Activated CD4-positive, CD25-positive, alpha-beta regulatory T cell (primary cell): ENCODE results near the gene FAM209B.
"Not testable (repeated sequence)": the region's sequence is repeated elsewhere in the genome, so short reads cannot be mapped to it uniquely, and the experiment has no call there.

ENCODE experiments used
- DNase-seq, 4 experiments: peaks; one replicate each; lab custom pipeline; 2025; lab: John Stamatoyannopoulos, UW

Gene FAM209B, protein sequence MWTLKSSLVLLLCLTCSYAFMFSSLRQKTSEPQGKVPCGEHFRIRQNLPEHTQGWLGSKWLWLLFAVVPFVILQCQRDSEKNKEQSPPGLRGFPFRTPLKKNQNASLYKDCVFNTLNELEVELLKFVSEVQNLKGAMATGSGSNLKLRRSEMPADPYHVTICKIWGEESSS

DNA sequence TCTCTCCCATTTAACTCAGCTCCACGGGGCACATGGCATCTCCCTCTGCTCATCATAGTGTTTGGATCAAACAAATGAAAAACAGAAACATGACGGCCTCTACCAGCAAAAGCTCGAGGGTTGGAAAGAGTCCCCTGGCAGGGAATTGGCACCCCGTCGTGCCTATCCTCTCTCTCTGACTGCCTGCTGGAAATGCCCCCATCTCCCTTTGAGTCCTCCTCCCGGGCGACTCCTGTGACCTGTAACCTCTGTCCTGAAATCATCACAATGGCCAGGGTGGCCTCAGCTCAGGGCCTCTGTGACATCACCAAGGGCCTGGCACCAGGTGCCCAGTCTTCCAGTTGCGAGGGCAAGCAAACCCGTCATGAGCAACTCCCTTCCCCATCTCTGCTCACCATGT, at the start of gene FAM209B:
FAM209B (plus strand) TSS at position 301 of the 400 bp plus-strand sequence; CDS start at position 397, 96 bp downstream.
- not testable (repeated sequence) for DNase-seq

DNA sequence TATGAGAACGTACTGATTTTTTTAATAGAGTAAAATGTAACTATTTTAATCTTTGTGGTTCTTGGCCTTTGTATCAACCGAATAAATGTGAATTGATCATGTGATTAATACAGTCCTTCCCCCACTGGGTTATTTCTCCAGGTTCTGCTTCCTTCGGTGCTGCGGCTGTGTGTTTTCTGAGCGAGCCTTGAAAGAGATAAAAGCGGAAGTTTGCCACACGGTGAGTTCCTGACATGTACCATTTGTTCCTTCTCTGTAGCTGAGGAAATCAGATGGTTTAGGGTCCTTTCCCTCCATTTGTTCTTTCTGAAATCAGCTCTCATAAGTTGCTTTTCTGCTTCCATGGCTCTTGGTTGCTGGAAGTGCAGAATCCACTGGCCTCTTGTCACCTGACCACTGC, 49.1 kb upstream of the FAM209B start:
- DNase-seq = no peak

DNA sequence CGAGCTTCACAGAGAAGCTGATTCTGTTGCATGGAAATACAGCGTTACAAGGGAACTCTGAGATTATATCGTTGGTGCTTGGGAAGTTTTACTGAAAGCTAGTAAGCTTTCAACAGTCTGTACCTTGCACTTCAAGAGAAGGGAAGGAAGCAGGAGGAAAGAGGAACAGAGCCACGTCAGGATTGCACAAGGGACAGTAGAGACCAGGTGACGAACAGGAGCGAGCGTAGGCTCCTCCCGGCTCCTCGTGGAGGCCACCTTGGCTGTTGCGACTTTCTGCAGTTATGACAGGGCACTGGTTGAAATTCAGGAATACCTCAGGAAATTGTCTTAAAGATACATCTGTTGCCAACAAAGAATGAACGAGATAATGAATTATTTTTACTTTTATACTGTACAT, 45.8 kb upstream of the FAM209B start:
- no peak for DNase-seq

DNA sequence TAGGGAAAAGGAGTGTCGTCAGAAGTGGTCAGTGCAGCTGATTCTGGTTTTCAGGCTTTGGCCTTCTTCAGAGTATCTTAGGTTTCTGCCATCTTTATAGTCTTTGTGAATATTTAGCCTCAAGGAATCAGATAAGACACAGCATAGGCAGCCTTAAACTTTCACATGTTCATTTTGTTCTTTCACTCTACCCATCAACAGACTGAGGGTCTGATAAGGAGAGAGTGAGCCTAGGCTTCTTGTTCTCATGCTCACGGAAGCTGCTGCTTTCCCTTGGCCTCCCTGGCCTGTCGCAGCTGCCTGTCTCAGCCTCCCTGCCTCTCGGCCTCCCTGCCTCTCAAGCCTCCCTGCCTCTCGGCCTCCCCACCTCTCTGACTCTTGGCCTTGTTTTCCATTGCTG, 44.5 kb upstream of the FAM209B start:
- DNase-seq = no peak

DNA sequence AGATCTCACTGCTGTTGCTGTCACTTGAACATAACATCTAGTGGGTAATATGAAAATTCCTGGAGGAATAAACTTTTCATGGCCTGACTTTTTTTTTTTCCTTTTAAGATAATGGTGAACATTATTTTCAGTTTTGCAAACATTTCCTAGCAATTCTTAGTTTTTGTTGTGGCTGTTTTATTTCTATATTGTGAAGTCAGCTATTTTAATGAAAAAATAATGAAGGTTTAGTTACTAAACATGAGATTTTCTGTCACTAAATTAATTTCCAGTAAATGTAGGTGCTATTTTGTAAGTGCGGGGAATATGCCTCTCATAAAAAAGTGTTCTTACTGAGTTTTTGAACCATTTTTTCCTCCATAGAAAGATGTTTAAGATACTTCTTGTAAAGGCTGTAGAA, 31.9 kb upstream of the FAM209B start:
- no peak for DNase-seq

DNA sequence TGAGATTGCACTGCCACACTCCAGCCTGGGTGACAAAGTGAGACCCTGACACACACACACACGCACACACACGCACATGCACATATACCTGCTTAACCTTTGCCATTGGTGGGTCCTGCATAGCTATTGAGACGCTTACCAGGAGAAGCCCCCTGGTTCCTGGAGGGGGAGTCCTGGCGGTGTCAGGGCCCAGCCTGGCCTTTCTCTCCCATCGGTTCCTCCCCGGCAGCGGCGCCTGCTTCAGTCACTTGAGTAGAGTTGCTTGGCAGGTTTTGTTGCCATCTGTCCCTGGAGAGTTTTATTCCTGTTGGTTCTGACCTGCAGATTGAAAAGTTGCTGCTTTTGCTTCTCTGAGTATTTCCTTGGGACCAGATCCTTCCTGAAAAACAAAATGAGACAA, 29.1 kb upstream of the FAM209B start:
- DNase-seq = no peak

DNA sequence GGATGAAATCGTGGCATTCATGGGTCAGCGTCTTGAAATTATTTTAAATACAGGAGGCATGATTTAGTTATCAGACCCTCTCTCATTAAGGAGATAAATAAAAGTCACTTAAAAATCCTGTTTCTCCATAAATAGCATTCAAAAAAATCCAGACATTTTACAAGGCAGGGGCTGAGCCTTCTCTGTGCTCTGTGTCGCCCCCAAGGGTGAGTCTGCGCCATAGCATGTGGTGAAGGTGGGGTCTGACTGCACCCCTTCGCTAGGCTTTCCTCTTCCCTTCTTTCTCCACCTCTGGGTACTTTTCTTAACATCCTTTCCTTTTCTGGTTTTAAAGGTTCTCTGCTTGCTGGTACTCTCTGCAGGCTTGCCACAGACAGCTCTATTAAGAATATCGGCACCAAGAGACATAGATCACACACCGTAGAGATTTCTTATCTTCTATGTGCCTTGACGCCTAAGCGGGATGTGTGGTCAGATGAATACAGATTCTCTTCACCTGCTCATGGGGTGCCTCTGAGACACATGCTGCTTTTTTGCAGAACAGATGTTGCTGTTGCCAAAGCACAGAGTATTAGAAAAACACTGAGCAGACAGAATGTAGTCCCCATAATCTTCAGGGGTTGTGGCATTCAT, 28.6 kb upstream of the FAM209B start:
- no peak for DNase-seq

DNA sequence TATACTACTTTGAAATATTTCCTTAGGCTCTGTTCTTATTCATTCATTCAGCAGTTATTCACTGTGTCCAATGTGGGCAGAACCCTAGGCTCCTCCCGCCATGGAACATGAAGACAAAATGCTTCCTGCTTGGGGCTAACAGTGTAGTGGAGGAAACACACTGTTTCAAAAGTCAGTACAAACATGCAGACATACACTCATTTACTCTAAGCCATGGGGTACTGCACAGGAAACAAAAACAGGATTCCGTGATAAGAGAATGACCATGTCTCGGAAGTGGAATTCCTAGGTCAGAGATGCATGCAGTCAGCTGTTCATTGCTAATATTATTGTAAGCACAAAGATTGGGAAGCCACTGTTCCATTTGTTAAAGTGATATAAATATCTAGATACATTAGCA, 26.9 kb upstream of the FAM209B start:
- DNase-seq = no peak

DNA sequence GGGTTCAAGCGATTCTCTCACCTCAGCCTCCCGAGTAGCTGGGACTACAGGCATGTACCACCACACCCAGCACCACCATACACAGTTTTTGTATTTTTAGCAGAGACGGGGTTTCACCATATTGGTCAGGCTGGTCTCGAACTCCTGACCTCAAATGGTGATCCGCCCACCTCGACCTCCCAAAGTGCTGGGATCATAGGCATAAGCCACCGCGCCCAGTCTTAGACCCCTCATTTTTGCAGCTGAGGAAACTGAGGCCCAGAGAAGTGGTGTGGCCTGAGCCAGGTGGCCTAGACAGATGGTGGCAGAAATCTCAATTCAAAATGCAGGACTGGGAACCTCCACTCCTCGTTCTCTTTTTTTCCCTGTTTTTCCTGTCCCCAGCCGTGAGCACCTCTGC, 21.1 kb upstream of the FAM209B start:
- DNase-seq = no peak

DNA sequence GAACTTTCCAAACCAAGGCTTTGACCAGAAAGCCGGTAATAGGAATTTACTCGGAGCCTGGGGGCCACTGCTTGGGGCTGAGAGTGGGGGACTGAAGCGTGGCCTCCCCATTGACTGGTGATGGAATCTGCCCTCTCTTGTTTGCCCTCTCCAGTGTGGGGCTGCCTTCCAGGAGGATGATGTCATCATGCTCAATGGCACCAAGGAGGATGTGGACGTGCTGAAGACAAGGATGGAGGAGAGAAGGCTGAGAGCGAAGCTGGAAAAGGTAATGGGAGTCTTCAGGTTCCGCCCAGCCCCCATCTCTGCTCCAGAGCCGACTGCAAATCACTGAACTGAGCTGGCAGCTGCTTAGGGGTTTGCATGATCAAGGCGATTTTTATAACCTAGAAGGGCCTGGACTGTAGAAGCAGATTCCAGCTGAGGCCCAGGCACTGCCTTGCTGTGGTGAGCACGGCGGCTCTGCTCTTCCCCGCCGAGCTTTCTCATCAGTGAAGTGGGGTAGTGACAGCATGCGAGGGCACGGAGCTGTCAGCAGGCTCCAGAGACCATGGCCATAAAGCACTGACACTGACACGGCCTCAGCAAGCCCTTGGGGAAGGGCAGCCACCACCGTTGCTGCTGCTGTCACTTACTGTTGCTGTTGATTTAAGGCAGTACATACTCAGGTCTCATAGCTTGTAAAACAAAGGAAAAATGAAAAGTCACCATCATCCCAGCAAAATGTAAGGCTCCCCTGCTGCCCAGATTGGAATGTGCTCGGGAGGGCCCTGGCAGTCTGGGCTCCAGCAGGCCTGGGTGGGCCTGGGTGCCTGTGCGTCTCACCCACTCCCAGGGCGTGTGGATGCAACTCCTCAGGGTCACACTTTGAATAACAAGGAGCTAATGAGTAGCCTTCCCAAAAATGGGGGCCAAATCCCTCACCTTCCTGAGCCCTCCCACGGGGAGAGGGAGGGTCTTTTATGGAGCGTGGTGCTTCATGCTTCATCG, 19.6 kb upstream of the FAM209B start:
- no peak for DNase-seq

DNA sequence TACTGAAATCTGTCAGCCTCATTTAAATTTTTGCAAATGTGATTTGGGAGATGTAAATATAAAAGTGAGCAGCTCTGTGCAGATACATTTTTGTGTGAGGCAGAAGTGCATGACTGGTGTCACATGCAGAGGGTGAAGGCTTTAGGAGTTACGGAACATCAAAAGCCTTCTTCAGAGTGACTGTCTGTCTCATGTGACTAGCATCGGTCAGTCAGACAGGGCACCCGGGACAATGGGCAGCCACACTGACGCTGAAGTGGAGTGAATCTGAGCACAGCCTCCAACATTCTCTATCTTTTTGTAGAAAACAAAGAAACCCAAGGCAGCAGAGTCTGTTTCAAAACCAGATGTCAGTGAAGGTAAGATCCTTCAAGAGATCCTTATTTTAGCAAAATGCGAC, 16.4 kb upstream of the FAM209B start:
- no peak for DNase-seq

DNA sequence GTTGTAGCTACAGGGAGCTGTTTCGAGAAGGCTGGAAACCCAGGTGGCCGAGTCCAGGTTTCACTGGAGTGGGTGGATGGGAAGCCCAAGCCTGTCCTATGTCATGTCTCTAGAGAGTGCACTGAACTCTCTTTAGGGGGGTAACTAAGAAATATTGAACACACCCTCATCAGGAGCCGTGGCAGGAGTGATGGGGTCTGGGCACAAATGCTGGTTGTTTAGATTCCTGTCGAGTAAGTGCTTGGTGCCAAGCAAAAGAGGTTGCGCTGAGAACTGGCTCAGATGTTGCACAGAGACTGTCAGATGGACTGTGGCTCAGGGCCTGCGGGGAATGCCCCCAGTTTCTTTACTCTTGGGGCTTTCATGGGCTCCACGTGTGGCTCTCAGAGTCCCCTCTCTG, 15.8 kb upstream of the FAM209B start:
- no peak for DNase-seq

DNA sequence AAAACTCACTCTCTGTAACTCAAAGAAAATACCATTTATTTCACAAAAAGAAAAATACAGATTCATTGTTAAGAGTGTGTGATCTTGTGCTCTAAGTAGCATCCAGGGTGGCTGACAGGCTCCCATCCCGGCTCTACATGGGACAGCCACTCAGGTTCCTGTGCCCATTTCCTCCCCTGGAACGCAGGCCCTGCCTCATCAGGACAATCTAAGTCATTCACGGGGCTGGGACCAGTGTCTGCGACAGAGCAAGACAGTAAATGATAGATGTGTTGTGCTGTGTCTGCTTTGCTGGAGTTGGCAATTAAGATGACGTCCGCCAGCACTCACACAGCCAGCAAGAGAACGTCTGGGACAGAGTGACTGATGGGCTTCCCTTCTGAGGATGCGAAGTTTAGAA, 15.4 kb upstream of the FAM209B start:
- DNase-seq = no peak

DNA sequence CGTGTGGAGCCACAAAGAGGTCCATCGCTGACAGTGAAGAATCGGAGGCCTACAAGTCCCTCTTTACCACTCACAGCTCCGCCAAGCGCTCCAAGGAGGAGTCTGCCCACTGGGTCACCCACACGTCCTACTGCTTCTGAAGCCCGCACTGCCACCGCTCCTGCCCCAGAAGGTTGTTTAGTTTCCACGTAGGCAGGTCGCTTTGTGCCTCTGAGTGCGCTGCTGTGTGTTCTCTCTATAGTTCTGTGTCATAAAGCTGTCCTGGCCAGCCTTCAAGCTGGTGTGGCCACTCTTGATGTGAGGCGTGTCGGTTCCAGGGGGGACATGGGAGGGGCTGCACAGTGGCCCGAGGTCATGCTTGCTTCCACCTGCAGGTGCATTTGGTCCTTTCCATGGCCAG, 14.9 kb upstream of the FAM209B start:
- DNase-seq = no peak

DNA sequence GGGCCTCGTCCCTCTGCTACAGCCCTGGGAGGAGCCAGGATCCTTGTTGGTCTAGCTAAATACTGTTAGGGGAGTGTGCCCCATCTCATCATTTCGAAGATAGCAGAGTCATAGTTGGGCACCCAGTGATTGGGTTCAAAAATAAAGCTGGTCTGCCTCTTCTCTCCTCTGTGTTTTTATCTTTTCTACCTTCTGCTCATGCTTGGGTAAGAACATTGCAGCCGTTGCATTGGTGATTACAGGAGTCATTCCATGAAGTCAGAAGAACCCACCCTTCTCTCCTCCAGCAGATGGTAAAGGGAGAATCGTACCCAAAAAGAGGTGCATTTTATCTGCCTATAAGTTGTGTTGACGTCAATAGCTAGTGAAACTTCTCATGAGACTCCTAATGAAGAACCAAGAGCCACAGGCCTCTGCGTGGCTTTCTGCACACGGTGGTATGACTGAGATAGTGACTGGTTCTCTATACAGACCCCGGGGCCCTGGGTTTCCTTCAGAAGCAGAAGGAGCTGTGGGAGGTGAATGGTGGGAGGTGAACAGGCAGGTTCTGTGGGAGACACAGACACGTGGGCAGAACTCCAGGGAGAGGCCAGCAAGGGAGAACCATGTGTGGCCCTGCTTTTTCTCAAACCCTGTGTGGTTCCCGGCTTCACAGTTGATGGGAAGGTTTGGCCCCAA, 14.2 kb upstream of the FAM209B start:
- DNase-seq = no peak

DNA sequence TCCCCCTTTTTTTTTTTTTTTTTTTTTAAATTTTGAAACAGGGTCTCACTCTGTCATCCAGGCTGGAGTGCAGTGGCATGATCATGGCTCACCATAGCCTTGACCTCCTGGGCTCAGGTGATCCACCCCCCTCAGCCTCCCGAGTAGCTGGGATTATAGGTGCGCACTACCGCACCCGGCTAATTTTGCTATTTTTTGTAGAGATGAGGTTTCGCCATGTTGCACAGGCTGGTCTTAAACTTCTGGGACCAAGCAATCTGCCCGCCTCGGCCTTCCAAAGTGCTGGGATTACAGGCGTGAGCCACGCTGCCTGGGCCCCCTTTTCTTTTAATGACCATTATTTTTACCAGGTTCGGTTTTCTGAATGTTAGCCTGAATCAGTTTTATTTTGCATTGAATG, 13.5 kb upstream of the FAM209B start:
- DNase-seq = no peak

DNA sequence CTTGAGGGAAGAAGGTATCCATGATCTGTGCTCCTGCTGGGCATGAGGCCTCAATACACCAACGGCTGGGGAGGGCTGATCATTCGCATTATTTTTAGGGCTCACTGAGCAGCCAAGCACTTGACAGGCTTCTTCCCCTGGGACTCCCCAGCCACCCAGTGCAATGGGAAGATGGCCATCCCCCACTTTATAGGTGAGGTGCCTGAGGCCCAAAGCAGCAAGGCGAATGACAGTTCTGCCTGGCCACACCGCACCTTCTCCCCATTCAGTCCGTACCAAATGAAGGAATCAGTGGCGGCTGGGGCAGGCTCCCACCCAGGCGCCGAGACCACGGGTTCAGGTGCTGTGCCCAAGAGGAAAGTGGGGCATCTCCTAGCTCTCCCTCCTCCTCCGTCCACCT, 12.9 kb upstream of the FAM209B start:
- DNase-seq = no peak

DNA sequence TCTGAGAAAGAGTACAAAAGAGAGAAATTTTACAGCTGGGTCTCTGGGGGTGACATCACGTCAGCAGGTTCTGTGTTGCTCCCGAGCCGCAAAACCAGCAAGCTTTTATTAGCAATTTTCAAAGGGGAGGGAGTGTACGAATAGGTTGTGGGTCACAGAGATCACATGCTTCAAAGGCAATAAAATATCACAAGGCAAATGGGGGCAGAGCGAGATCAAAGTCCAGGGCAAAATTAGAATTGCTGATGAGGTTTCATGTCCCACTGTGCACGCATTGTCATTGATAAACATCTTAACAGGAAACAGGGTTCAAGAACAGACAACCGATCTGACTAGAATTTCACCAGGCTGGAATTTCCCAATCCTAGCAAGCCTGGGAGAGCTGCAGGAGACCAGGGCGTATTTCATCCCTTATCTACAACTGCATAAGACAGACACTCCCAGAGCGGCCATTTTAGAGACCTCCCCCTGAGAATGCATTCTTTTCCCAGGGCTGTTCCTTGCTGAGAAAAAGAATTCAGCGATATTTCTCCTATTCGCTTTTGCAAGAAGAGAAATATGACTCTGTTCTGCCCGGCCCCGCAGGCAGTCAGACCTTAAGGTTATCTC, 12.2 kb upstream of the FAM209B start:
- not testable (repeated sequence) for DNase-seq

DNA sequence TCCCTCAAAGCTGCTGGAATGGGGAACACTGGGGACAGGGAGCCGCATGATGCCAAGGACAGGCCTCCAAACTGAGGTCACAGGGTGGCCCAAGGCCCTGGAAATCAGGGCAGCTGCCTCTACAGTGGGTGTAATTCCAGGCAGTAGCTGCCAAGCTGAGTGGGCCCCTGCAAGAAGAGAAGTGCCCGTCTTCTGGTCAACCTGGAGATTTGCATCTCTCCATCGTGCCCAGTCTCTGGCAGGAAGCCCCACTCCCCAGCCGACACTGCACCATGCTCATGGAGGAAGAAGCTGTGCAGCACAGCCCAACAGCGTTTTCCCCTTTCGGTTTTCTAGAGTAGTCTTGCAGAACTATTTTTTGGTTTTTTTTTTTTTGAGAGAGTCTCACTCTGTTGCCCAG, 10.7 kb upstream of the FAM209B start:
- DNase-seq = no peak

DNA sequence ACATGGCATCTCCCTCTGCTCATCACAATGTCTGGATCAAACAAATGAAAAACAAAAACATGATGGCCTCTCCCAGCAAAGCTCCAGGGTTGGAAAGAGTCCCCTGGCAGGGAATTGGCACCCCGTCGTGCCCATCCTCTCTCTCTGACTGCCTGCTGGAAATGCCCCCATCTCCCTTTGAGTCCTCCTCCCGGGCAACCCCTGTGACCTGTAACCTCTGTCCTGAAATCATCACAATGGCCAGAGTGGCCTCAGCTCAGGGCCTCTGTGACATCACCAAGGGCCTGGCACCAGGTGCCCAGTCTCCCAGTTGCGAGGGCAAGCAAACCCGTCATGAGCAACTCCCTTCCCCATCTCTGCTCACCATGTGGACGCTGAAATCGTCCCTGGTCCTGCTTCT, 8.6 kb upstream of the FAM209B start, which contains the start of gene FAM209A:
FAM209A (plus strand) TSS at position 301 of the 400 bp plus-strand sequence; CDS start at position 366, 65 bp downstream.
- not testable (repeated sequence) for DNase-seq

DNA sequence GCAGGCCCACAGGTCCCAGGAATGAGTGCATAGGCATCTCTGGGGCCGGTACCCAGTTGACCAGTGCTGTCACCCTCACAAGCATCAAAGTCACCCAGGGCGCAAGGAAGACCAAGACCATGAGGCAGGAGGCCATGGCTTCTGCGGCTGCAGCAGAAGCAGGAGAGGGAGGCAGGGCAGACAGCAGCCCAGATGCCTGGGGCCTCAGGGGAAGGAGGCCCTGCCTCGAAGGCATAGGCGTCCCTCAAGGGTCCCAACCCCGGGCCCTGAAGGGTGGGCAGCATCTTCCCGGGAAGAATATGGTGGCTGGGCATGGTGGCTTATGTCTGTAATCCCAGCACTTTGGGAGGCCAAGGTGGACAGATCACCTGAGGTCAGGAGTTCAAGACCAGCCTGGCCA, 5.5 kb upstream of the FAM209B start:
- no peak for DNase-seq

DNA sequence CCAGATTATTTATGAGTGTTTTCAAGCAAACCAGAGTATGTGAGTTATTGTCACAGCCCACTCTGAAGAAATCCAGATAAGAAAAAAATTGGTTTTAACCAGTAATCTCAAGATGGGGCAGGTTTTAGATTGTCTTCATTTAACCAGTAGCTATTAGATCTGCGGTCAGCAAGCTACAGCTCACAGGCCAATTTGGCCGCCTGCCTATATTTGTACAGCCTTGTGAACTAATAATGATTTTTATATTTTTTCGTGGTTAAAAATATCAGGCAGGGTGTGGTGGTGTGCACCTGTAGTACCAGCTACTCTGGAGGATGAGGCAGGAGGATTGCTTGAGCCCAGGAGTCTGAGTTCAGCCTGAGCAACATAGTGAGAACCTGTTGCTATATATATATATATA, 5.0 kb downstream of the FAM209B start:
- no peak for DNase-seq
